Panc1 (cell line): ENCODE data around the gene ASB2. TPM values are rescaled to one million over a fixed set of nuclear protein-coding genes. Genes with fewer than 3 reads are reported as not detected.
A peak's percentile ranks its signal among the peaks of the same experiment; 100 is the strongest.

Experiments
- ATAC-seq: fragments of 200-7000 bp; cut with Tn5 transposase; 2 replicates; pipeline ENCODE4 v1.9.1; 2020; ENCODE audit warnings: mild to moderate bottlenecking, moderate library complexity
- BruUV-seq: library from RNA; stranded (reverse); fragments of 400-500 nt; replicated peaks from 2 replicates; lab custom pipeline; 2021; lab: Mats Ljungman, UMichigan
- CTCF ChIA-PET: fragments of 300-600 bp; sonication (Branson Sonifier 250); formaldehyde crosslinking; loops from one replicate; lab custom pipeline; 2022; ENCODE audit warnings: antibody characterized with exemption; lab: Charles Lee
- POLR2A ChIA-PET: fragments of 300-600 bp; sonication (Branson Sonifier 250); formaldehyde crosslinking; loops from one replicate; lab custom pipeline; 2022; ENCODE audit warnings: antibody characterized with exemption; lab: Charles Lee
- DNase-seq: peaks from one replicate; pipeline ENCODE4 v3.0.0-alpha.2; 2010; ENCODE audit warnings: low read depth, low spot score
- H3K27ac ChIP-seq: 2 replicates; pipeline ENCODE4 v1.5.1; 2011; ENCODE audit warnings: mild to moderate bottlenecking, low read length, inconsistent platforms
- H3K27me3 ChIP-seq: fragments of 200-500 bp; sonication (Bioruptor generic); 2 replicates; pipeline ENCODE4 v1.6.0; 2014; ENCODE audit warnings: low read length, inconsistent platforms; ENCODE audit not compliant: control insufficient read depth, insufficient read depth
- H3K36me3 ChIP-seq: fragments of 200-500 bp; sonication (Bioruptor generic); 2 replicates; pipeline ENCODE4 v1.5.1; 2014; ENCODE audit warnings: inconsistent platforms, mild to moderate bottlenecking, low read length, moderate library complexity; ENCODE audit not compliant: control insufficient read depth, insufficient read depth
- H3K4me1 ChIP-seq: 2 replicates; pipeline ENCODE4 v1.5.1; 2011; ENCODE audit warnings: inconsistent platforms, mild to moderate bottlenecking, low read length, moderate library complexity; ENCODE audit not compliant: control insufficient read depth, insufficient read depth
- H3K4me3 ChIP-seq, 2 experiments: 2 replicates each; pipeline ENCODE4 v1.5.1; 2011 to 2012; ENCODE audit warnings: low read depth in 2 of 2, low read length in 2 of 2, mild to moderate bottlenecking in 2 of 2, inconsistent platforms in 1 of 2, moderate library complexity in 1 of 2
- H3K9me3 ChIP-seq: fragments of 200-500 bp; sonication (Bioruptor generic); 2 replicates; pipeline ENCODE4 v1.5.1; 2014; ENCODE audit warnings: low read depth, mild to moderate bottlenecking, inconsistent platforms, low read length, moderate library complexity; ENCODE audit not compliant: control insufficient read depth, insufficient read depth
- POLR2AphosphoS5 ChIP-seq: IDR thresholded peaks from 2 replicates; pipeline ENCODE4 v1.6.1; 2012; ENCODE audit warnings: mild to moderate bottlenecking, low read depth, low read length, moderate library complexity
- SIN3A ChIP-seq: IDR thresholded peaks from 2 replicates; pipeline ENCODE4 v1.6.1; 2012; ENCODE audit warnings: low read depth, mild to moderate bottlenecking, low read length, moderate library complexity, borderline replicate concordance; ENCODE audit not compliant: insufficient read depth
- TCF7L2 ChIP-seq: IDR thresholded peaks from 2 replicates; pipeline ENCODE4 v1.6.1; 2011; ENCODE audit warnings: mild to moderate bottlenecking, low read depth, low read length, inconsistent platforms
- in situ Hi-C: cut with HindIII; loops from 2 replicates; pipeline ENCODE4 v1.10.0; 2016; ENCODE audit warnings: low sequenced_read_pairs, low pct_unique_long_range_greater_than_20kb
- intact Hi-C: fragments of 100-400 bp; cut with micrococcal nuclease; formaldehyde crosslinking; loops from one replicate; pipeline ENCODE4 v1.10.0; 2022; ENCODE audit not compliant: unreplicated experiment
- total RNA-seq: library from RNA; stranded (reverse); gene quantifications from one replicate; pipeline ENCODE4 v1.2.1, GENCODE V29; 2021; ENCODE audit not compliant: unreplicated experiment
- TF ChIP-seq, protein P1 (sequence below), 2 experiments: IDR thresholded peaks; 2 replicates each; pipeline ENCODE4 v1.6.1; 2011 to 2012; ENCODE audit warnings: low read depth in 2 of 2, control low read depth in 1 of 2, low read length in 1 of 2, mild to moderate bottlenecking in 1 of 2, moderate library complexity in 1 of 2; ENCODE audit not compliant: insufficient read depth in 1 of 2
- TF ChIP-seq, protein P2 (sequence below): fragments of 450-650 bp; IDR thresholded peaks from 2 replicates; pipeline ENCODE4 v1.5.1; 2017; ENCODE audit warnings: mild to moderate bottlenecking

ASB2 gene
- total RNA-seq, 1 experiment from 2014 or later, result 0.28 TPM

- Histone ChIP-seq H3K4me3 (no peak overlapping the region), H3K4me1 (no peaks in the 10 kb centered on the region), H3K27me3 (no peaks in the 10 kb centered on the region), H3K36me3 (no peaks in the 10 kb centered on the region), H3K27ac (no peak overlapping the region), H3K9me3 (no peaks in the 10 kb centered on the region)
- TF ChIP-seq, protein P1, sequence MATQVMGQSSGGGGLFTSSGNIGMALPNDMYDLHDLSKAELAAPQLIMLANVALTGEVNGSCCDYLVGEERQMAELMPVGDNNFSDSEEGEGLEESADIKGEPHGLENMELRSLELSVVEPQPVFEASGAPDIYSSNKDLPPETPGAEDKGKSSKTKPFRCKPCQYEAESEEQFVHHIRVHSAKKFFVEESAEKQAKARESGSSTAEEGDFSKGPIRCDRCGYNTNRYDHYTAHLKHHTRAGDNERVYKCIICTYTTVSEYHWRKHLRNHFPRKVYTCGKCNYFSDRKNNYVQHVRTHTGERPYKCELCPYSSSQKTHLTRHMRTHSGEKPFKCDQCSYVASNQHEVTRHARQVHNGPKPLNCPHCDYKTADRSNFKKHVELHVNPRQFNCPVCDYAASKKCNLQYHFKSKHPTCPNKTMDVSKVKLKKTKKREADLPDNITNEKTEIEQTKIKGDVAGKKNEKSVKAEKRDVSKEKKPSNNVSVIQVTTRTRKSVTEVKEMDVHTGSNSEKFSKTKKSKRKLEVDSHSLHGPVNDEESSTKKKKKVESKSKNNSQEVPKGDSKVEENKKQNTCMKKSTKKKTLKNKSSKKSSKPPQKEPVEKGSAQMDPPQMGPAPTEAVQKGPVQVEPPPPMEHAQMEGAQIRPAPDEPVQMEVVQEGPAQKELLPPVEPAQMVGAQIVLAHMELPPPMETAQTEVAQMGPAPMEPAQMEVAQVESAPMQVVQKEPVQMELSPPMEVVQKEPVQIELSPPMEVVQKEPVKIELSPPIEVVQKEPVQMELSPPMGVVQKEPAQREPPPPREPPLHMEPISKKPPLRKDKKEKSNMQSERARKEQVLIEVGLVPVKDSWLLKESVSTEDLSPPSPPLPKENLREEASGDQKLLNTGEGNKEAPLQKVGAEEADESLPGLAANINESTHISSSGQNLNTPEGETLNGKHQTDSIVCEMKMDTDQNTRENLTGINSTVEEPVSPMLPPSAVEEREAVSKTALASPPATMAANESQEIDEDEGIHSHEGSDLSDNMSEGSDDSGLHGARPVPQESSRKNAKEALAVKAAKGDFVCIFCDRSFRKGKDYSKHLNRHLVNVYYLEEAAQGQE (IDR thresholded peaks at IDR 0.05; ENCODE audit: insufficient read depth in 1 of 2, low read depth in 2 of 2, low read length in 1 of 2), result no peak
- TF ChIP-seq POLR2AphosphoS5 (no peak), SIN3A (no peak), TCF7L2 (no peak)
- TF ChIP-seq, protein P2, sequence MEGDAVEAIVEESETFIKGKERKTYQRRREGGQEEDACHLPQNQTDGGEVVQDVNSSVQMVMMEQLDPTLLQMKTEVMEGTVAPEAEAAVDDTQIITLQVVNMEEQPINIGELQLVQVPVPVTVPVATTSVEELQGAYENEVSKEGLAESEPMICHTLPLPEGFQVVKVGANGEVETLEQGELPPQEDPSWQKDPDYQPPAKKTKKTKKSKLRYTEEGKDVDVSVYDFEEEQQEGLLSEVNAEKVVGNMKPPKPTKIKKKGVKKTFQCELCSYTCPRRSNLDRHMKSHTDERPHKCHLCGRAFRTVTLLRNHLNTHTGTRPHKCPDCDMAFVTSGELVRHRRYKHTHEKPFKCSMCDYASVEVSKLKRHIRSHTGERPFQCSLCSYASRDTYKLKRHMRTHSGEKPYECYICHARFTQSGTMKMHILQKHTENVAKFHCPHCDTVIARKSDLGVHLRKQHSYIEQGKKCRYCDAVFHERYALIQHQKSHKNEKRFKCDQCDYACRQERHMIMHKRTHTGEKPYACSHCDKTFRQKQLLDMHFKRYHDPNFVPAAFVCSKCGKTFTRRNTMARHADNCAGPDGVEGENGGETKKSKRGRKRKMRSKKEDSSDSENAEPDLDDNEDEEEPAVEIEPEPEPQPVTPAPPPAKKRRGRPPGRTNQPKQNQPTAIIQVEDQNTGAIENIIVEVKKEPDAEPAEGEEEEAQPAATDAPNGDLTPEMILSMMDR, result no peak
- ATAC-seq (0 out of 2 replicates have a peak, but pooled peaks have one; percentile 51), DNase-seq (no peak)
- intact Hi-C loops (no loop called here), in situ Hi-C loops (no loop called here)
- ChIA-PET POLR2A (no interaction called here), CTCF (interaction anchor here (2.1 kb wide), 1 partner anchor 56 kb away, joined by 6 read pairs; no protein-coding TSS in a partner anchor)
- BruUV-seq, result no TSS peak
Observed at GRCh38 chr14:93994919-93995682, 18.7 kb upstream of the ASB2 start.

DNA sequence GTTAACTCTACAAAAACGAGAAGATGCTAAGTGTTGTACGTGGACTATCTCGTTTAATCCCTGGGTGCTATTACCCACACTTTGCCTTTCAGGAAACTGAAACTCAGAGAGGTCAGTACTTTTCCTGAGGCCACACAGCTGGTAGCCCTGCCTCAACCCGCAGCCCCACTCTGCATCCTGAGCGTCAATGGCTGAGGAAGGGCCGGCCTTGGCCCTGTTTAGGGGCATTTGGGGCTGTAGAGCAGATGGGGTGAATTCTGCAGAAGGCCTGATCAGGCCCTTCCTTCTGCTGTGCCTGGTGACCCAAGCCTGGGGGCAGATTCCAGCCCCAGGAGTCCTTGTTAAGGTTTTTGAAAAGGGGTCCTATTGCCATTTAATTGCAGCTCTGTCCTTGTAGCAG is 17.0 kb upstream of the ASB2 start:
- CTCF ChIA-PET, result no interaction called here
- BruUV-seq, result no TSS peak
- intact Hi-C loops (no loop called here), in situ Hi-C loops (no loop called here)
- H3K27ac ChIP-seq, result no peak overlapping the region
- H3K4me1 ChIP-seq, result no peaks in the 10 kb centered on the region
- H3K9me3 ChIP-seq, result no peaks in the 10 kb centered on the region
- TF ChIP-seq SIN3A (no peak), POLR2AphosphoS5 (no peak), TCF7L2 (no peak)
- TF ChIP-seq, protein P1 (IDR thresholded peaks at IDR 0.05; ENCODE audit: insufficient read depth in 1 of 2, low read depth in 2 of 2, low read length in 1 of 2), result no peak
- TF ChIP-seq, protein P2, result no peak
- ATAC-seq, result no peak
- H3K27me3 ChIP-seq, result no peaks in the 10 kb centered on the region
- DNase-seq, result no peak
- no peaks in the 10 kb centered on the region for H3K36me3 ChIP-seq
- POLR2A ChIA-PET, result no interaction called here
- H3K4me3 ChIP-seq, result no peak overlapping the region
